ENCODE measurements around the gene HNF1A.

DNA sequence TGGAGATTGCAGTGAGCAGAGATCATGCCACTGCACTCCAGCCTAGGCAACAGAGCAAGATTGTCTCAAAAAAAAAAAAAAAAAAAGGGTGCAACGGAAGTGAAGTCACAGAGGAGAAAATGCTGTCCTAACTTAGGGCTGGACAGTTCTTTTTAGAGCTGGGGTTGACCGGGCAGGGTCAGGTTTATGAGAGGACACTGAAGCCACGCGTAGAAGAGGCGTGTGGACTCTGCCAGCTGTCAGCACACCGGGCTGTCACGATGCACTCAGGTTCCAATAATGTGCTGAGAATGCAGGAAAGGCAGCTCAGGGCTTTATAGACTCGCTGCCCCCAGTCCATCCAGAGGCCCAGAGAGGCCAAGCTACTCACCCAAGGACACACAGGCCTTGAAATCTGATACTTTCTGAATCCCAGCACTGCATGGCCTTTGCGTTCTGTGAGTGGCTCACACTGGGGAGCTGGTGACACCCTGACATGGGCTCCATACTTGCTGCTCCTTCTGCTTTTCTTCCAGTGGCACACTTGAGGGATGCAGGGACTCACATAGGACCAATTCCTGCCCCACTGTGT is 45.3 kb upstream of the HNF1A start:
- TF ChIP-seq, protein P1, sequence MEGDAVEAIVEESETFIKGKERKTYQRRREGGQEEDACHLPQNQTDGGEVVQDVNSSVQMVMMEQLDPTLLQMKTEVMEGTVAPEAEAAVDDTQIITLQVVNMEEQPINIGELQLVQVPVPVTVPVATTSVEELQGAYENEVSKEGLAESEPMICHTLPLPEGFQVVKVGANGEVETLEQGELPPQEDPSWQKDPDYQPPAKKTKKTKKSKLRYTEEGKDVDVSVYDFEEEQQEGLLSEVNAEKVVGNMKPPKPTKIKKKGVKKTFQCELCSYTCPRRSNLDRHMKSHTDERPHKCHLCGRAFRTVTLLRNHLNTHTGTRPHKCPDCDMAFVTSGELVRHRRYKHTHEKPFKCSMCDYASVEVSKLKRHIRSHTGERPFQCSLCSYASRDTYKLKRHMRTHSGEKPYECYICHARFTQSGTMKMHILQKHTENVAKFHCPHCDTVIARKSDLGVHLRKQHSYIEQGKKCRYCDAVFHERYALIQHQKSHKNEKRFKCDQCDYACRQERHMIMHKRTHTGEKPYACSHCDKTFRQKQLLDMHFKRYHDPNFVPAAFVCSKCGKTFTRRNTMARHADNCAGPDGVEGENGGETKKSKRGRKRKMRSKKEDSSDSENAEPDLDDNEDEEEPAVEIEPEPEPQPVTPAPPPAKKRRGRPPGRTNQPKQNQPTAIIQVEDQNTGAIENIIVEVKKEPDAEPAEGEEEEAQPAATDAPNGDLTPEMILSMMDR (IDR thresholded peaks at IDR 0.05), result no peak
- TF ChIP-seq POLR2A (IDR thresholded peaks at IDR 0.05), result no peak
